Keratinocyte (primary cell): ENCODE data around the gene ERICH2. TPM values are rescaled to one million over a fixed set of nuclear protein-coding genes. Genes with fewer than 3 reads are reported as not detected.

Experiments
- DNase-seq: peaks from one replicate; pipeline ENCODE4 v3.0.0-alpha.2; 2011; ENCODE audit warnings: low read depth, missing footprints, low spot score
- FAIRE-seq: peaks from 2 replicates; lab custom pipeline; 2011; peaks lifted over from hg19 to GRCh38; lab: Jason Lieb, UNC
- H2AFZ ChIP-seq: 2 replicates; pipeline ENCODE4 v1.6.0; 2012; ENCODE audit warnings: low read length, control low read depth, inconsistent platforms; ENCODE audit not compliant: control insufficient read depth
- H3K27ac ChIP-seq: 2 replicates; pipeline ENCODE4 v1.5.1; 2011; ENCODE audit warnings: low read length; ENCODE audit not compliant: control insufficient read depth, insufficient read depth
- H3K27me3 ChIP-seq: 3 replicates; pipeline ENCODE4 v1.6.0; 2011; ENCODE audit warnings: low read length; ENCODE audit not compliant: control insufficient read depth, insufficient read depth; ENCODE audit errors: extremely low read depth
- H3K36me3 ChIP-seq, 2 experiments: 2 replicates in 1 of 2; 3 replicates in 1 of 2; pipeline ENCODE4 v1.5.1; 2011; ENCODE audit warnings: low read length in 2 of 2, mild to moderate bottlenecking in 1 of 2; ENCODE audit not compliant: control insufficient read depth in 2 of 2, insufficient read depth in 2 of 2; ENCODE audit errors: extremely low read depth in 1 of 2
- H3K4me1 ChIP-seq: 3 replicates; pipeline ENCODE4 v1.5.1; 2011; ENCODE audit warnings: low read length; ENCODE audit not compliant: control insufficient read depth, insufficient read depth; ENCODE audit errors: extremely low read depth
- H3K4me2 ChIP-seq: 3 replicates; pipeline ENCODE4 v1.6.0; 2011; ENCODE audit warnings: low read depth, low read length; ENCODE audit not compliant: control insufficient read depth, insufficient read depth; ENCODE audit errors: extremely low read depth
- H3K4me3 ChIP-seq, 3 experiments: fragments of 200-600 bp in 1 of 3; sonication (generic) in 1 of 3; 2 replicates in 2 of 3; 3 replicates in 1 of 3; pipeline ENCODE4 v1.5.1; 2011 to 2016; ENCODE audit warnings: low read length in 3 of 3, mild to moderate bottlenecking in 3 of 3, control low read depth in 2 of 3, inconsistent platforms in 1 of 3, low read depth in 1 of 3, mixed read lengths in 1 of 3, mixed run types in 1 of 3, moderate library complexity in 1 of 3; ENCODE audit not compliant: control insufficient read depth in 2 of 3, insufficient read depth in 2 of 3; ENCODE audit errors: extremely low read depth in 1 of 3
- H3K79me2 ChIP-seq: 2 replicates; pipeline ENCODE4 v1.6.0; 2012; ENCODE audit warnings: low read length; ENCODE audit not compliant: control insufficient read depth, insufficient read depth
- H3K9ac ChIP-seq: 3 replicates; pipeline ENCODE4 v1.6.0; 2011; ENCODE audit warnings: low read length; ENCODE audit not compliant: control insufficient read depth, insufficient read depth; ENCODE audit errors: extremely low read depth
- H3K9me1 ChIP-seq: 3 replicates; pipeline ENCODE4 v1.6.0; 2011; ENCODE audit warnings: low read length; ENCODE audit not compliant: control insufficient read depth, insufficient read depth; ENCODE audit errors: extremely low read depth
- H3K9me3 ChIP-seq: 2 replicates; pipeline ENCODE4 v1.5.1; 2012; ENCODE audit warnings: low read depth, low read length; ENCODE audit not compliant: control insufficient read depth
- H4K20me1 ChIP-seq: 3 replicates; pipeline ENCODE4 v1.6.0; 2011; ENCODE audit warnings: low read length; ENCODE audit not compliant: control insufficient read depth, insufficient read depth; ENCODE audit errors: extremely low read depth
- CTCF ChIP-seq, 3 experiments: IDR thresholded peaks in 1 of 3; conservative IDR thresholded peaks in 1 of 3; optimal IDR thresholded peaks in 1 of 3; 2 replicates in 2 of 3; 3 replicates in 1 of 3; pipeline versions ENCODE3 to v1.5.1; 2011; ENCODE audit warnings: low read length in 3 of 3, mild to moderate bottlenecking in 3 of 3, moderate library complexity in 2 of 3, control low read depth in 1 of 3, inconsistent platforms in 1 of 3; ENCODE audit not compliant: insufficient read depth in 2 of 3; ENCODE audit errors: extremely low read depth in 1 of 3
- EZH2 ChIP-seq: IDR thresholded peaks from one replicate; pipeline ENCODE4 v1.6.1; 2012; ENCODE audit warnings: inconsistent platforms, mild to moderate bottlenecking, low read length, moderate library complexity
- dilution Hi-C: fragments of 300-500 bp; cut with MboI; formaldehyde crosslinking; loops from one replicate; pipeline ENCODE4 v1.7.0; 2020; ENCODE audit warnings: low sequenced_read_pairs; ENCODE audit not compliant: extremely low pct_ligation_motif_present
- polyA plus RNA-seq, 5 experiments: library from polyadenylated mRNA; depleted of rRNA in 3 of 5; stranded (reverse) in 3 of 5; stranded (forward) in 1 of 5; unstranded in 1 of 5; fragments of >200 nt; gene quantifications; 1 replicate in 1 of 5; 2 replicates in 3 of 5; 3 replicates in 1 of 5; pipeline versions ENCODE4 v1.2.1 to v1.2.3, GENCODE V29; 2011 to 2012; ENCODE audit warnings: missing spikeins in 2 of 5, low read depth in 1 of 5, low replicate concordance in 1 of 5

ERICH2 gene
- polyA plus RNA-seq, 1 donor (not counting 4 experiments of a cell fraction or from before 2014, with no cell fraction given), result 1.3 TPM

GRCh38 chr2:170821531-170822289 is 51.5 kb downstream of the ERICH2 start:
- Histone ChIP-seq H3K36me3 (no peaks in the 10 kb centered on the region), H3K9ac (no peak overlapping the region), H3K9me3 (no peaks in the 10 kb centered on the region), H3K27me3 (peaks cover 83% of the 10 kb centered on the region), H3K4me2 (peak overlapping the region; percentile 91), H2AFZ (no peak overlapping the region), H3K4me1 (peaks cover 37% of the 10 kb centered on the region), H4K20me1 (no peaks in the 10 kb centered on the region), H3K9me1 (no peaks in the 10 kb centered on the region), H3K27ac (no peak overlapping the region), H3K79me2 (no peaks in the 10 kb centered on the region), H3K4me3 (peak overlapping the region in 1 of 3 experiments; percentile 53)
- FAIRE-seq (no peak), DNase-seq (no peak)
- TF ChIP-seq EZH2 (peak; percentile 79), CTCF (optimal IDR thresholded peaks at IDR 0.05 in 1 of 3, IDR thresholded peaks at IDR 0.05 in 1 of 3, conservative IDR thresholded peaks at IDR 0.05 in 1 of 3; ENCODE audit: extremely low read depth in 1 of 3, insufficient read depth in 2 of 3, low read length in 3 of 3) (no peak)
- dilution Hi-C loops, result no loop called here

GRCh38 chr2:170822290-170823087 is 52.3 kb downstream of the ERICH2 start:
- no peak for DNase-seq
- no peaks in the 10 kb centered on the region for H3K9me3 ChIP-seq
- no peaks in the 10 kb centered on the region for H3K79me2 ChIP-seq
- peaks cover 87% of the 10 kb centered on the region for H3K27me3 ChIP-seq
- H3K4me2 ChIP-seq, result peak overlapping the region; percentile 91
- no peak overlapping the region for H3K9ac ChIP-seq
- H3K4me3 ChIP-seq, result peak overlapping the region in 1 of 3 experiments; percentile 52
- no peak overlapping the region for H2AFZ ChIP-seq
- H3K36me3 ChIP-seq, result no peaks in the 10 kb centered on the region
- H4K20me1 ChIP-seq, result no peaks in the 10 kb centered on the region
- no peak overlapping the region for H3K27ac ChIP-seq
- H3K4me1 ChIP-seq, result peaks cover 34% of the 10 kb centered on the region
- TF ChIP-seq CTCF (optimal IDR thresholded peaks at IDR 0.05 in 1 of 3, IDR thresholded peaks at IDR 0.05 in 1 of 3, conservative IDR thresholded peaks at IDR 0.05 in 1 of 3; ENCODE audit: extremely low read depth in 1 of 3, insufficient read depth in 2 of 3, low read length in 3 of 3), result peak in 2 of 3 experiments; percentile 34 to 49
- TF ChIP-seq EZH2, result peak; percentile 63
- dilution Hi-C loops, result no loop called here
- no peaks in the 10 kb centered on the region for H3K9me1 ChIP-seq
- FAIRE-seq, result no peak
